H1 (cell line): ENCODE data around the gene KRTAP12-4. TPM values are rescaled to one million over a fixed set of nuclear protein-coding genes. Genes with fewer than 3 reads are reported as not detected.

Experiments
- CTCF ChIA-PET: fragments of 300-600 bp; sonication (Branson Sonifier 250); formaldehyde crosslinking; loops from one replicate; lab custom pipeline; 2021; ENCODE audit not compliant: partially characterized antibody; lab: Charles Lee
- POLR2A ChIA-PET: fragments of 300-600 bp; sonication (Branson Sonifier 250); formaldehyde crosslinking; loops from one replicate; lab custom pipeline; 2021; ENCODE audit warnings: inconsistent platforms; ENCODE audit not compliant: partially characterized antibody; lab: Charles Lee
- DNase-seq, 2 experiments: peaks; one replicate each; pipeline versions ENCODE4 v3.0.0 to v3.0.0-alpha.2; 2010 to 2022; ENCODE audit warnings: low spot score in 2 of 2, low read depth in 1 of 2, mixed read lengths in 1 of 2
- FAIRE-seq: peaks from 2 replicates; lab custom pipeline; 2011; peaks lifted over from hg19 to GRCh38; lab: Jason Lieb, UNC
- H2AFZ ChIP-seq: 2 replicates; pipeline ENCODE4 v1.8.1; 2012; ENCODE audit warnings: low read length, inconsistent platforms
- H2AK5ac ChIP-seq: 2 replicates; pipeline ENCODE4 v1.6.1; 2013; ENCODE audit warnings: low read depth, low read length
- H2BK120ac ChIP-seq: replicated peaks from 2 replicates; pipeline ENCODE3; 2013; ENCODE audit warnings: low read depth, low read length, inconsistent platforms
- H2BK12ac ChIP-seq: 2 replicates; pipeline ENCODE4 v1.6.1; 2013; ENCODE audit warnings: low read depth, low read length
- H2BK15ac ChIP-seq: 2 replicates; pipeline ENCODE4 v1.6.1; 2013; ENCODE audit warnings: low read length
- H2BK20ac ChIP-seq: 2 replicates; pipeline ENCODE4 v1.6.1; 2013; ENCODE audit warnings: low read length
- H2BK5ac ChIP-seq: 2 replicates; pipeline ENCODE4 v1.6.1; 2013; ENCODE audit warnings: low read depth, low read length
- H3K14ac ChIP-seq: 2 replicates; pipeline ENCODE4 v1.6.1; 2013; ENCODE audit warnings: inconsistent platforms; ENCODE audit not compliant: insufficient read length
- H3K18ac ChIP-seq: 2 replicates; pipeline ENCODE4 v1.6.1; 2013; ENCODE audit warnings: low read length; ENCODE audit errors: extremely low read depth
- H3K23ac ChIP-seq: 2 replicates; pipeline ENCODE4 v1.6.1; 2013; ENCODE audit warnings: inconsistent platforms; ENCODE audit not compliant: insufficient read length
- H3K23me2 ChIP-seq: 2 replicates; pipeline ENCODE4 v1.6.1; 2013; ENCODE audit warnings: low read depth, low read length
- H3K27ac ChIP-seq: 2 replicates; pipeline ENCODE4 v1.6.1; 2011; ENCODE audit warnings: low read depth, low read length, inconsistent platforms
- H3K27me3 ChIP-seq, 4 experiments: replicated peaks in 1 of 4; 1 replicate in 1 of 4; 2 replicates in 3 of 4; pipeline versions ENCODE4 v1.6.1 to v1.8.1; 2011 to 2013; ENCODE audit warnings: low read length in 3 of 4, mild to moderate bottlenecking in 3 of 4, inconsistent platforms in 2 of 4, mixed read lengths in 2 of 4, moderate library complexity in 1 of 4; ENCODE audit not compliant: control insufficient read depth in 3 of 4, insufficient read depth in 3 of 4; ENCODE audit errors: extremely low read depth in 1 of 4
- H3K36me3 ChIP-seq, 4 experiments: 2 replicates each; pipeline versions ENCODE4 v1.6.1 to v1.8.1; 2011 to 2013; ENCODE audit warnings: mild to moderate bottlenecking in 4 of 4, low read length in 3 of 4, moderate library complexity in 2 of 4, control low read depth in 1 of 4, inconsistent platforms in 1 of 4; ENCODE audit not compliant: insufficient read depth in 4 of 4, control insufficient read depth in 2 of 4
- H3K4ac ChIP-seq: replicated peaks from 2 replicates; pipeline ENCODE3; 2013; ENCODE audit warnings: low read length, low read depth, mixed read lengths, inconsistent platforms; ENCODE audit not compliant: insufficient read length
- H3K4me1 ChIP-seq, 4 experiments: replicated peaks in 1 of 4; 1 replicate in 1 of 4; 2 replicates in 3 of 4; pipeline versions ENCODE4 v1.6.1 to v1.8.1; 2011 to 2013; ENCODE audit warnings: low read length in 3 of 4, inconsistent platforms in 2 of 4, mixed read lengths in 1 of 4; ENCODE audit not compliant: insufficient read depth in 4 of 4, control insufficient read depth in 3 of 4
- H3K4me2 ChIP-seq, 2 experiments: 2 replicates each; pipeline versions ENCODE4 v1.6.1 to v1.8.1; 2011 to 2013; ENCODE audit warnings: low read depth in 2 of 2, low read length in 2 of 2, control low read depth in 1 of 2, inconsistent platforms in 1 of 2, mild to moderate bottlenecking in 1 of 2; ENCODE audit not compliant: insufficient read depth in 1 of 2
- H3K4me3 ChIP-seq, 4 experiments: fragments of 200-600, 300-600 bp in 1 of 4; sonication (generic), shearing (Covaris generic), sonication (Bioruptor Twin) in 1 of 4; 2 replicates each; pipeline versions ENCODE4 v1.5.1 to v1.8.1; 2011 to 2016; ENCODE audit warnings: low read length in 4 of 4, low read depth in 3 of 4, control low read depth in 2 of 4, inconsistent platforms in 2 of 4, mild to moderate bottlenecking in 2 of 4, mixed read lengths in 1 of 4, moderate library complexity in 1 of 4; ENCODE audit not compliant: insufficient read depth in 2 of 4; ENCODE audit errors: extremely low read depth in 1 of 4
- H3K56ac ChIP-seq: replicated peaks from 2 replicates; pipeline ENCODE3; 2013; ENCODE audit warnings: low read depth, mild to moderate bottlenecking, mixed read lengths, low read length, inconsistent platforms; ENCODE audit not compliant: insufficient read length
- H3K79me1 ChIP-seq: 2 replicates; pipeline ENCODE4 v1.6.1; 2013; ENCODE audit warnings: low read depth, low read length, control low read depth
- H3K79me2 ChIP-seq, 2 experiments: 2 replicates each; pipeline versions ENCODE4 v1.6.1 to v1.8.1; 2012 to 2013; ENCODE audit warnings: low read length in 2 of 2, mild to moderate bottlenecking in 2 of 2, inconsistent platforms in 1 of 2; ENCODE audit not compliant: insufficient read depth in 2 of 2, control insufficient read depth in 1 of 2
- H3K9ac ChIP-seq, 4 experiments: replicated peaks in 1 of 4; 1 replicate in 1 of 4; 2 replicates in 3 of 4; pipeline versions ENCODE4 v1.6.1 to v1.8.1; 2011 to 2013; ENCODE audit warnings: low read depth in 3 of 4, low read length in 3 of 4, control low read depth in 2 of 4, mild to moderate bottlenecking in 2 of 4, moderate library complexity in 2 of 4, inconsistent platforms in 1 of 4; ENCODE audit errors: extremely low read depth in 1 of 4
- H3K9me3 ChIP-seq, 2 experiments: 2 replicates each; pipeline versions ENCODE4 v1.6.1 to v1.8.1; 2012 to 2013; ENCODE audit warnings: mild to moderate bottlenecking in 2 of 2, moderate library complexity in 2 of 2, control low read depth in 1 of 2, inconsistent platforms in 1 of 2, low read depth in 1 of 2, low read length in 1 of 2, mixed read lengths in 1 of 2; ENCODE audit not compliant: insufficient read depth in 2 of 2
- H4K20me1 ChIP-seq, 2 experiments: replicated peaks in 1 of 2; 2 replicates each; pipeline versions ENCODE3 to v1.8.1; 2011 to 2013; ENCODE audit warnings: inconsistent platforms in 2 of 2, low read length in 2 of 2, mild to moderate bottlenecking in 1 of 2; ENCODE audit not compliant: insufficient read depth in 2 of 2, control insufficient read depth in 1 of 2
- H4K5ac ChIP-seq: 2 replicates; pipeline ENCODE4 v1.6.1; 2013; ENCODE audit warnings: low read length, low read depth, mixed read lengths, inconsistent platforms; ENCODE audit not compliant: insufficient read length
- H4K8ac ChIP-seq: 2 replicates; pipeline ENCODE4 v1.8.0; 2013; ENCODE audit warnings: mild to moderate bottlenecking, moderate library complexity, low read length, inconsistent platforms; ENCODE audit not compliant: insufficient read depth; ENCODE audit errors: extremely low read depth
- H4K91ac ChIP-seq: replicated peaks from 2 replicates; pipeline ENCODE3; 2013; ENCODE audit warnings: low read length, mixed read lengths, inconsistent platforms; ENCODE audit not compliant: insufficient read length
- JUN ChIP-seq: IDR thresholded peaks from 2 replicates; pipeline ENCODE4 v1.6.1; 2011; ENCODE audit warnings: low read depth, mild to moderate bottlenecking, improper control_type of control experiment, low read length
- PHF8 ChIP-seq: fragments of 200-600 bp; sonication (generic); conservative IDR thresholded peaks from 2 replicates; pipeline ENCODE4 v1.7.1; 2012; ENCODE audit warnings: low read depth, mild to moderate bottlenecking, inconsistent platforms, low read length, moderate library complexity
- POLR2A ChIP-seq, 2 experiments: IDR thresholded peaks; 1 replicate in 1 of 2; 2 replicates in 1 of 2; pipeline ENCODE4 v1.6.1; 2011; ENCODE audit warnings: low read depth in 2 of 2, low read length in 2 of 2, mild to moderate bottlenecking in 2 of 2; ENCODE audit errors: control extremely low read depth in 1 of 2
- TAF7 ChIP-seq: optimal IDR thresholded peaks from 2 replicates; pipeline ENCODE3; 2011; ENCODE audit warnings: low read depth, mild to moderate bottlenecking, inconsistent platforms, low read length, moderate library complexity, borderline replicate concordance
- TBP ChIP-seq: IDR thresholded peaks from 2 replicates; pipeline ENCODE4 v1.6.1; 2011; ENCODE audit warnings: low read depth, low read length, improper control_type of control experiment
- WGBS, 2 experiments: shearing (Covaris generic) in 1 of 2; methylation state at CpG; one replicate each; pipeline versions ENCODE4 v1.1.6 to v1.1.7; 2013 to 2015; ENCODE audit warnings: low lambda C conversion rate in 2 of 2, mixed read lengths in 2 of 2, inconsistent platforms in 1 of 2, low coverage in 1 of 2, missing lambda C conversion rate in 1 of 2; ENCODE audit not compliant: insufficient replicate concordance in 2 of 2, insufficient coverage in 1 of 2, insufficient read length in 1 of 2; ENCODE audit errors: extremely low coverage in 1 of 2, missing lambda C conversion rate in 1 of 2; 5-methylcytosine and 5-hydroxymethylcytosine counted together
- polyA plus RNA-seq, 7 experiments: library from polyadenylated mRNA; depleted of rRNA in 3 of 7; stranded (reverse) in 5 of 7; unstranded in 2 of 7; fragments of >200 nt in 5 of 7; fragments of 200-250 nt in 2 of 7; gene quantifications; 1 replicate in 5 of 7; 2 replicates in 1 of 7; 4 replicates in 1 of 7; pipeline versions ENCODE4 v1.2.1 to v1.2.3, GENCODE V29; 2011 to 2013; ENCODE audit warnings: missing spikeins in 2 of 7, mixed read lengths in 2 of 7
- total RNA-seq: library from RNA; stranded (reverse); fragmentation: NEBNext Ultra II Directional; extraction: Animal tissue kit (Norgen Biotek cat#: 25700); gene quantifications from 2 replicates; pipeline ENCODE4 v1.2.1, GENCODE V29; 2021

KRTAP12-4 gene
- total and polyA plus RNA-seq, 2 of the 8 experiments (the other 6 are each of a cell fraction or from before 2014, with no cell fraction given): not detected

- no peak overlapping the region for H3K4me3 ChIP-seq
- H3K36me3 ChIP-seq: no peaks in the 10 kb centered on the region
- H3K27me3 ChIP-seq: no peaks in the 10 kb centered on the region
- H4K91ac ChIP-seq: peak overlapping the region; percentile 55
- H3K18ac ChIP-seq: no peak overlapping the region
- POLR2A ChIA-PET: interaction anchor here (0.6 kb wide), 1 partner anchor 1013 kb away, joined by 3 read pairs; no protein-coding TSS in a partner anchor
- H3K79me2 ChIP-seq: no peaks in the 10 kb centered on the region
- no peaks in the 10 kb centered on the region; the same call in 1 of the 2 replicates for H3K79me1 ChIP-seq
- no peak overlapping the region for H2BK12ac ChIP-seq
- H3K4me1 ChIP-seq: peaks cover 0 to 6% (median 2%) of the 10 kb centered on the region in 4 experiments; a peak in 4 of 7 replicates
- H3K23me2 ChIP-seq: no peaks in the 10 kb centered on the region
- CTCF ChIA-PET: interaction anchor here (0.9 to 1.1 kb wide), 2 partner anchors 34 kb away, joined by 3 to 4 read pairs; partner anchors contain the start of gene KRTAP10-5
- no peak overlapping the region for H3K4ac ChIP-seq
- peaks cover 18 to 21% of the 10 kb centered on the region in 2 experiments for H3K9me3 ChIP-seq
- H2BK120ac ChIP-seq: no peak overlapping the region
- no peak overlapping the region for H2BK5ac ChIP-seq
- no peak overlapping the region for H2BK20ac ChIP-seq
- no peak overlapping the region for H3K27ac ChIP-seq
- TF ChIP-seq POLR2A (IDR thresholded peaks at IDR 0.05; ENCODE audit: control extremely low read depth in 1 of 2, low read depth in 2 of 2, low read length in 2 of 2) (no peak), PHF8 (no peak), JUN (no peak), TBP (no peak), TAF7 (no peak)
- no peak overlapping the region; the same call in 1 of the 2 replicates for H4K8ac ChIP-seq
- H4K20me1 ChIP-seq: peaks cover 0 to 1% of the 10 kb centered on the region in 2 experiments
- FAIRE-seq (no peak), DNase-seq (peak in 1 of 2 experiments; percentile 41)
- H3K14ac ChIP-seq: no peak overlapping the region
- H4K5ac ChIP-seq: no peak overlapping the region
- no peak overlapping the region; the same call in 1 of the 2 replicates for H2AK5ac ChIP-seq
- WGBS, 2 experiments: 93% methylated on average over 28 of the region's 28 CpGs; no CpG with 5 or more reads in 1 of the 2 experiments
- no peak overlapping the region for H3K23ac ChIP-seq
- no peak overlapping the region for H3K56ac ChIP-seq
- H3K9ac ChIP-seq: no peak overlapping the region
- no peak overlapping the region for H2BK15ac ChIP-seq
- H3K4me2 ChIP-seq: no peak overlapping the region
- H2AFZ ChIP-seq: no peak overlapping the region
Observed at GRCh38 chr21:44614961-44615391, 39.5 kb downstream of the KRTAP12-4 start.
